ENCODE data around the gene GPBP1. TPM values are rescaled to one million over a fixed set of nuclear protein-coding genes. Genes with fewer than 3 reads are reported as not detected.

Gene GPBP1
- total RNA-seq, 1 experiment from 2014 or later: 53.3 TPM

GRCh38 chr5:57211039-57211438 is 37.2 kb downstream of the GPBP1 start:
- DNase-seq (ENCODE audit: low read depth): no peak

DNA sequence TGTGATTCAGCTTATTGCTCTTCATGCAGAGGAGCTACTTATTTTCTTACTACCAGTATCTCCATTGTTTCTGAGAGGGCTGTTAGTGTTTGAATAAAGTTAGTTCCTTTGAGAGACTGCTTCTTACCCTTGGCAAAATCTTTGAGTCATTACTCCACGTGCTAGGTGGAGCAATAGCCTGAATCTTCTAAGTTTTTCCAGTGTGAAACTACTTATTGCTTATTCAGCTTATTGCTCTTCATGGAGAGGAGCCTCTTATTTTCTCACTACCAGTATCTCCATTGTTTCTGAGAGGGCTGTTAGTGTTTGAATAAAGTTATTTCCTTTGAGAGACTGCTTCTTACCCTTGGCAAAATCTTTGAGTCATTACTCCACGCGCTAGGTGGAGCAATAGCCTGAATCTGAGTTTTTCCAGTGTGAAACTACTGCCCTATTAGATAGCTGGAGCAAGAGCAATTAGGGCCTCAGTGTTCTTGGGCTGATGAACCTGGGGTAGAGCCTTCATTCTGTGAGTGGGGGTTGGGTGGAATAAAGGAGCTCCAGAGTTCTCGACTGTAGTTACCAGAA is 41.9 kb downstream of the GPBP1 start:
- no peak for DNase-seq (ENCODE audit: low read depth)

DNA sequence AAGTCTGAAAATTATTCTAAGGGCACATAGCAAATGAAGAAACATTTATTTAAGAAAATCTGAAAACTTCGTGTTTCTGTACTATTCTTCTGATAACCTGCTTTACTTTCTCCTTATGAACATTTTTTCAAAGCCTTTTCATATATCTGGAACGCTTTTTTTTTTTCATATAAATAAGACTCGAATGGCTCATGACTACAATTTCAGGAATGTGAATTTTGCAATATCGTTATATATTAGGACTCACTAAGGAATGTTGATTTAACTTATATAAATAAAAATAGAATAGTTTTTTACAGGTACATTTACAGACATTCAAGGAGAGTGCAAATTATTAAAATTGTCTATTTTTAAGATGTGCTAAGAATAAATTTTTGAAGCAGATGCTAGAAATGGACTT is 42.9 kb downstream of the GPBP1 start:
- DNase-seq (ENCODE audit: low read depth): peak; percentile 21

- DNase-seq (ENCODE audit: low read depth): no peak
Measured at GRCh38 chr5:57219386-57219785, 45.5 kb downstream of the GPBP1 start.

- DNase-seq (ENCODE audit: low read depth): peak; percentile 51
Measured at GRCh38 chr5:57221049-57221568, 47.2 kb downstream of the GPBP1 start.

- DNase-seq (ENCODE audit: low read depth): no peak
Measured at GRCh38 chr5:57225553-57225952, 51.7 kb downstream of the GPBP1 start.

DNA sequence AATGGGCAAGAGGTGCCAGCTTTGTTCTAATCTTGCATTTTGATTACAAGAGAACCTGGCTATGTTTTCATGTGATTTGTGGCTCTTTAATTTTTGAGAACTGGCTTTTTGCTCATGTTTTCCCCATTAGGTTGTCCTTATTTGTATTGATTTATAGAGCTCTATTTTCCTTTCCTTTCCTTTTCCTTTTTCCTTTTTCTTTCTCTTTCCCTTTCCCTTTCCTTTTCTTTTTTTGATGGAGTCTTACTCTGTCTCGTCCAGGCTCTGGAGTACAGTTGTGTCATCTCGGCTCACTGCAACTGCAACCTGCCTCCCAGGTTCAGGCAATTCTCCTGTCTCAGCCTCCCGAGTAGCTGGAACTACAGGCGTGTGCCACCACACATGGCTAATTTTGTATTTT is 55.5 kb downstream of the GPBP1 start:
- DNase-seq (ENCODE audit: low read depth): no peak

- no peak for DNase-seq (ENCODE audit: low read depth)
Measured at GRCh38 chr5:57231607-57232006, 57.7 kb downstream of the GPBP1 start.

- DNase-seq (ENCODE audit: low read depth): peak; percentile 2
Measured at GRCh38 chr5:57232293-57233033, 58.6 kb downstream of the GPBP1 start.

DNA sequence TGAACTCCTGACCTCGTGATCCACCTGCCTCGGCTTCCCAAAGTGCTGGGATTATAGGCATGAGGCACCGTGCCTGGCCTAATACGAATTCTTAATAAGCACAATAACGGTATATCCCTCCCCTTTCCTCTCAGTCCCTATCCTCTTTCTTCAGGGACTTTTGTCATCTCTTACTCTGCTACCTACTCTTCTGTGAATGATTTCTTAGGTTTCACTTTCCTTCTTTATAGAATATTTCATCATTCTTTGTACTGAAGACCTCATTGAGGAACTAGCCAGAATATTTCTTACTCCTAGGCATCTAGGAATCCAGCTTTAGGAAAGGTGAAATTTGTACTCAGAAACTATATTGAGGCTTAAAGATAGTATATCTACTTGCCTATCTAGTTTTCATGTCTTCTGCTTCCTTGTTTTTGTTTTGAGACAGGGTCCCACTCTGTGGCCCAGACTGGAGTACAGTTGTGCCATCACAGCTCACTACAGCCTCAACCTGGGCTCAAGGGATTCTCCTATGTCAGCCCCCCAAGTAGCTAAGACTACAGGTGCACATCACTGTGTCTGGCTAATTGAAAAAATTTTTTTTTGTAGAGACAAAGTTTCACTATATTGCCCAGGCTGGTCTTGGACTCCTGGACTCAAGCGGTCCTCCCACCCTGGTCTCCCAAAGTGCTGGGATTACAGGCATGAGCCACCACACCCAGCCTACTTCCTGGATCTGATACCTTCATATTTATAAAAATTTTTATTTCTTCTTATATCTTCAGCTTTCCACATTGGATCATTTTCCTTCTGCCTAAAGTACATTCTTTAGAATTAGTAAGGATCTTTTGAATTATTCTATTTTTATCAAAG is 69.7 kb downstream of the GPBP1 start:
- DNase-seq (ENCODE audit: low read depth): no peak

DNA sequence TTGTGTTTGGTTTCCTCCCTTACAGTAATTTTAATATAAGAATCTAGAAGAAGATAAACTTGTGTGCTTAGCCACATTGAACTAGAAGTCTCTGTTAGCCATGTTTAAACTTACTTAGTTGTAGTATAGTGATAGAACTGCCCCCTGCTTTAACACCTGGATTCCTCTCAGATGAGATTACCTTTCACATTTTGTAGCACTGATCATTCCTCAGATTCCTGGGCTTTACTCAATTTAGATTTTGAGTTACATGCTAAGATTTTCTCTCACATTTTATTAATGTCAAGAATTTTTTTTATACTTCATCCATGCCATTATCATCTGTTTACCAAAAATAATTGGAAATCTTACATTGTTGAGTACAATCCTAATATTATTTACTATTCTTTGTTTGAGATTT is 70.5 kb downstream of the GPBP1 start:
- DNase-seq (ENCODE audit: low read depth): no peak

- DNase-seq (ENCODE audit: low read depth): no peak
Measured at GRCh38 chr5:57246426-57246825, 72.6 kb downstream of the GPBP1 start.

DNA sequence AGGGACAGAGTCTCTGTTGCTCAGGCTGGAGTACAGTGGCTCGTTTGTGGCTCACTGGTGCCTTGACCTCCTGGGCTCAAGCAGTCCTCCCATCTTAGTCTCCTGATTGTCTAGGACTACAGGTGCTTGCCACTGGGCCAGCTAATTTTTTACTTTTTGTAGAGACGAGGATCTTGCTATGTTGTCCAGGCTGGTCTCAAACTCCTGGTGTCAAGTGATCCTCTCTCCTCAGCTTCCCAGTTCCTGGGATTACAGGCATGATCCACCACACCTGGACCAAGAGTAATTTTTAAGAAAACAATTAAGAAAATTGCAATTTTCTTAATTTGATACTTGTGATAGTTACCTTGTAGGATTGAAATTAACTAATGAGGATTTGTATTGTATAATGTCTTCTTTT is 73.9 kb downstream of the GPBP1 start:
- DNase-seq (ENCODE audit: low read depth): no peak

GRCh38 chr5:57249265-57249874 is 75.5 kb downstream of the GPBP1 start:
- no peak for DNase-seq (ENCODE audit: low read depth)

DNA sequence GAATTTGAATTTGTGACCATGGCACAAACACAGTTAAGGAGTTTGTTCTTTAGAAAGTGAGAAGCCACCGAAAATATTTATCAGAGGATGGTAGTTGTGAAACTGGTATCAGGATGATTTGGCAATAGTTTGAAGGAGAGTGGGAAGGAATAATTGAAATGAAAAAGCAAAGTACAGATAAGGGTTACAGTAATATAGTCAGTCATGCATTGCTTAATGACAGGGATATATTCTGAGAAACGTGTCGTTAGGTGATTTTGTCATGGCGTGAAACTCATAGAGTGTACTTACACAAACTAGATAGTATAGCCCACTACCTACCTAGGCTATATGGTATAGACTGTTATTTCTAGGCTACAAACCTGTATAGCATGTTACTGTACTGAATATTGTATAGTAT is 84.2 kb downstream of the GPBP1 start:
- no peak for DNase-seq (ENCODE audit: low read depth)

GRCh38 chr5:57258943-57259342 is 85.1 kb downstream of the GPBP1 start:
- DNase-seq (ENCODE audit: low read depth): no peak

GRCh38 chr5:57259704-57260103 is 85.8 kb downstream of the GPBP1 start:
- DNase-seq (ENCODE audit: low read depth): no peak

DNA sequence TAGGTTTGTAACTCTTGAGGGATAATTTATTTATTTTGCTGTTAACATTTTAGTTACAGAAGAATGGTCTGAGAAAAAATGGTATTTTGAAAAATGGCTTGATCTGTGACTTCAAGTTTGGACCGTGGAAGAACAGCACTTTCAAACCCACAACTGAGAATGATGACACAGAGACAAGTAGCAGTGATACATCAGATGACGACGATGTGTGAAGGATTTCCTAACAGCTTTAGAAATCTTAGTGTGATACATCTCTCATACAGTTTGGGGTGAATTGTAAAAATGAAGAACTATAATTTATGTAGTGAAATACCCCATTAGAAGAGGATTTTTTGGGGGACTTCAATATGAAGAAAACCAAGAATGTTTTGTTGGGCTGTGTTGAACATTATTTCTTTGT is 88.7 kb downstream of the GPBP1 start:
- DNase-seq (ENCODE audit: low read depth): no peak

- no peak for DNase-seq (ENCODE audit: low read depth)
Measured at GRCh38 chr5:57267805-57268204, 93.9 kb downstream of the GPBP1 start.

DNA sequence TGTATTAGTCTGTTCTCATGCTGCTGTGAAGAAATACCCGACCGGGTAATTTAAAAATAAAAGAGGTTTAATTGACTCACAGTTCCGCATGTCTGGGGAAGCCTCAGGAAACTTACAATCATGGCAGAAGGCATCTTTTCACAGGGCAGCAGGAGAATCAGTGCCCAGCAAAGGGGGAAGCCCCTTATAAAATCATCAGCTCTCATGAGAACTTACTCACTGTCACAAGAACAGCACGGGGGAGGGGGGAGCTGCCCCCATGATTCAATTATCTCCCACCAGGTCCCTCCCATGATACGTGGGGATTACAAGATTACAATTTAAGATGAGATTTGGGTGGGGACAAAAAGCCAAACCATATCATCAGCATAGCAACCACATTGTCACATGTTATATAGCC is 102.5 kb downstream of the GPBP1 start:
- DNase-seq (ENCODE audit: low read depth): no peak

- peak; percentile 22 for DNase-seq (ENCODE audit: low read depth)
Measured at GRCh38 chr5:57277085-57277484, 103.2 kb downstream of the GPBP1 start.

DNA sequence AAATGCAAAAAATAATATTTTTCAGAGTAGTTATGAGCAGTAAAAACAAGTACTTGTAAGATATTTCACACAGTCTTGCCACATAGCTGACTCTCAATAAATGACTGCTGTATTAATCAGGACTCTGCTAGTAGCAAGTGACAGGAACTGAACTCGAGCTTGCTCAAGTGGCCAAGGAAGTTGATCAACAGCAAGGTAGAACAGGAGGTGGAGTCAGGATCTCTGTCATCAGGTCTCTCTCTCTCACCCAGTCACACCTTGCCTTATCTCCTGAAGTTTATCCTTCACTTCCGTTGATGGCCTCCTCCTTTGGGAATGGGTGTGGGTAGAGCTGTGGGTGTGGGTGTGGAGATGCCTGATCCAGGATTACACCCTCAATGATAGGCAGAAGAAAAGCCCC is 107.0 kb downstream of the GPBP1 start:
- DNase-seq (ENCODE audit: low read depth): no peak
